PC-9 (cell line): Measurements from ENCODE around the gene IFRD2. TPM values are rescaled to one million over a fixed set of nuclear protein-coding genes. Genes with fewer than 3 reads are reported as not detected.

ENCODE experiments used
- BruUV-seq: library from RNA; stranded (reverse); fragments of 400-500 nt; replicated peaks from 2 replicates; lab custom pipeline; 2021; lab: Mats Ljungman, UMichigan
- CTCF ChIA-PET: fragments of 300-600 bp; sonication (Branson Sonifier 250); formaldehyde crosslinking; loops from one replicate; lab custom pipeline; 2022; ENCODE audit warnings: antibody characterized with exemption; lab: Charles Lee
- POLR2A ChIA-PET: fragments of 300-600 bp; sonication (Branson Sonifier 250); formaldehyde crosslinking; loops from one replicate; lab custom pipeline; 2022; ENCODE audit warnings: antibody characterized with exemption; ENCODE audit not compliant: unreplicated experiment; lab: Charles Lee
- DNase-seq, 2 experiments: peaks; one replicate each; pipeline versions ENCODE4 v3.0.0 to v3.0.0-alpha.2; 2015 to 2022; ENCODE audit warnings: mixed read lengths in 1 of 2
- H2AFZ ChIP-seq: fragments of 200-600 bp; sonication (generic); 2 replicates; pipeline ENCODE4 v1.8.1; 2017; ENCODE audit warnings: antibody characterized with exemption
- H3F3A ChIP-seq: fragments of 200-600 bp; sonication (generic); 2 replicates; pipeline ENCODE4 v1.8.1; 2017; ENCODE audit warnings: antibody characterized with exemption, mild to moderate bottlenecking, low read depth; ENCODE audit not compliant: insufficient read depth
- H3K27ac ChIP-seq: fragments of 200-600 bp; sonication (generic); 2 replicates; pipeline ENCODE4 v1.6.1; 2016; ENCODE audit warnings: mixed run types
- H3K27me3 ChIP-seq: fragments of 200-600 bp; sonication (generic); 2 replicates; pipeline ENCODE4 v1.6.1; 2016; ENCODE audit warnings: low read depth, mixed run types; ENCODE audit not compliant: insufficient read depth
- H3K36me3 ChIP-seq: fragments of 200-600 bp; sonication (generic); 2 replicates; pipeline ENCODE4 v1.6.1; 2016; ENCODE audit warnings: low read depth, mixed run types
- H3K4me1 ChIP-seq: fragments of 200-600 bp; sonication (generic); replicated peaks from 2 replicates; pipeline ENCODE4 v1.6.1; 2016; ENCODE audit warnings: mixed run types; ENCODE audit not compliant: insufficient read depth
- H3K4me2 ChIP-seq: fragments of 200-600 bp; sonication (generic); 2 replicates; pipeline ENCODE4 v1.6.1; 2017; ENCODE audit warnings: mixed run types
- H3K4me3 ChIP-seq: fragments of 200-600 bp; sonication (generic); 2 replicates; pipeline ENCODE4 v1.6.1; 2016; ENCODE audit warnings: mixed run types
- H3K79me2 ChIP-seq: fragments of 200-600 bp; sonication (generic); 2 replicates; pipeline ENCODE4 v1.6.1; 2017; ENCODE audit warnings: low read depth, mixed run types
- H3K9me2 ChIP-seq: fragments of 200-600 bp; sonication (generic); 2 replicates; pipeline ENCODE4 v1.8.1; 2017; ENCODE audit warnings: mild to moderate bottlenecking; ENCODE audit not compliant: insufficient read depth
- H3K9me3 ChIP-seq: fragments of 200-600 bp; sonication (generic); 2 replicates; pipeline ENCODE4 v1.8.1; 2016; ENCODE audit warnings: low read depth; ENCODE audit not compliant: insufficient read depth
- H4K20me1 ChIP-seq: fragments of 200-600 bp; sonication (generic); 2 replicates; pipeline ENCODE4 v1.8.1; 2017; ENCODE audit not compliant: insufficient read depth
- EZH2 ChIP-seq: fragments of 200-600 bp; sonication (generic); IDR thresholded peaks from 2 replicates; pipeline ENCODE4 v1.8.0; 2017; ENCODE audit warnings: antibody characterized with exemption, low read depth
- intact Hi-C: fragments of 100-400 bp; cut with micrococcal nuclease; formaldehyde crosslinking; loops from one replicate; pipeline ENCODE4 v1.10.0; 2022; ENCODE audit not compliant: unreplicated experiment
- total RNA-seq: library from RNA; stranded (reverse); gene quantifications from 2 replicates; pipeline ENCODE4 v1.2.3, GENCODE V29; 2021
- TF ChIP-seq, protein P1 (sequence below): fragments of 200-600 bp; sonication (generic); conservative IDR thresholded peaks from 2 replicates; pipeline ENCODE4 v1.6.1; 2017; ENCODE audit warnings: mixed run types, antibody characterized with exemption, mild to moderate bottlenecking, moderate library complexity

Gene IFRD2
- total RNA-seq, 1 experiment from 2014 or later, result 93.1 TPM

DNA sequence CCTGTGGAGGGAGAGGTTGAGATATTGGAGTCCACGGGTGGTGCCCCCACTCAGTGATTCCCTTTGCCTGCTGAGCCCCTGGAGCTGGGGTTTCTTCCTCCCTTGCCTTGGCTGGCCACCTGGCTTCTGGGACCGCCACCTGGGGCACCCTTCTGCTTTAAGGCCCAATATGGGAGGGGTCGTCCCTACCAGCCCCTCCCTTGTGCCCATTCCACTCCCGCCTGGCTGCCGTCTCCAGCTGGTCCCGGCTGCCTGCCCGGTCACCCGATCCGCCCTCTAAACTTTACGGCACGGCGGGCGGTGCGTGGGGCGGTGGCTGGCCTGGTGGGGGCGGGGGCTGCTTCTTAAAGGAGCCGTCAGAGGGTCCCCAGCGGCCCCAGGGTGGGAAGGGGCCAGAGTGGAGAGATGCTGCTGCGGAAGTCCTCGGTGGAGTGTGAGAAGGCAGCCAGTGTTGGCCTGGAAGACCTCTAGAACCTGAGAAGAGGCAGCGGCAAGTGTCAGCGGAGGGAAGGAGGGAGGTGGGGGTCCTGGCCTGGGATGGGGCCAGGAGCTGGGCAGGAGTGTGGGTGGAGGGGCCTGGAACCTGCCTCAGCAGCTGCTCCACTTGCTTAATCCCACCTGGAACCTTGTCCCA lies 24.8 kb downstream of the IFRD2 start:
- no peaks in the 10 kb centered on the region for H3K36me3 ChIP-seq
- no peak overlapping the region for H2AFZ ChIP-seq
- H3K4me2 ChIP-seq, result no peak overlapping the region
- H3F3A ChIP-seq, result peaks cover 46% of the 10 kb centered on the region
- no peak overlapping the region for H3K4me3 ChIP-seq
- H3K4me1 ChIP-seq, result peaks cover 76% of the 10 kb centered on the region
- intact Hi-C loops, result loop anchor here (5.0 kb wide), 1 partner anchor 70 kb away; no protein-coding TSS in a partner anchor
- no TSS peak for BruUV-seq
- no peak overlapping the region for H3K27ac ChIP-seq
- no peaks in the 10 kb centered on the region for H3K27me3 ChIP-seq
- peaks cover 15% of the 10 kb centered on the region for H3K79me2 ChIP-seq
- DNase-seq, result no peak
- no peaks in the 10 kb centered on the region for H4K20me1 ChIP-seq
- ChIA-PET CTCF (interaction anchor here (0.6 kb wide), 1 partner anchor 70 kb away, joined by 3 read pairs; no protein-coding TSS in a partner anchor), POLR2A (interaction anchor here (0.6 to 1.6 kb wide), 2 partner anchors 32 to 49 kb away, joined by 4 to 6 read pairs; partner anchors contain the start of gene GNAI2)
- TF ChIP-seq, protein P1, sequence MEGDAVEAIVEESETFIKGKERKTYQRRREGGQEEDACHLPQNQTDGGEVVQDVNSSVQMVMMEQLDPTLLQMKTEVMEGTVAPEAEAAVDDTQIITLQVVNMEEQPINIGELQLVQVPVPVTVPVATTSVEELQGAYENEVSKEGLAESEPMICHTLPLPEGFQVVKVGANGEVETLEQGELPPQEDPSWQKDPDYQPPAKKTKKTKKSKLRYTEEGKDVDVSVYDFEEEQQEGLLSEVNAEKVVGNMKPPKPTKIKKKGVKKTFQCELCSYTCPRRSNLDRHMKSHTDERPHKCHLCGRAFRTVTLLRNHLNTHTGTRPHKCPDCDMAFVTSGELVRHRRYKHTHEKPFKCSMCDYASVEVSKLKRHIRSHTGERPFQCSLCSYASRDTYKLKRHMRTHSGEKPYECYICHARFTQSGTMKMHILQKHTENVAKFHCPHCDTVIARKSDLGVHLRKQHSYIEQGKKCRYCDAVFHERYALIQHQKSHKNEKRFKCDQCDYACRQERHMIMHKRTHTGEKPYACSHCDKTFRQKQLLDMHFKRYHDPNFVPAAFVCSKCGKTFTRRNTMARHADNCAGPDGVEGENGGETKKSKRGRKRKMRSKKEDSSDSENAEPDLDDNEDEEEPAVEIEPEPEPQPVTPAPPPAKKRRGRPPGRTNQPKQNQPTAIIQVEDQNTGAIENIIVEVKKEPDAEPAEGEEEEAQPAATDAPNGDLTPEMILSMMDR, result no peak
- no peak for TF ChIP-seq EZH2
- no peaks in the 10 kb centered on the region for H3K9me2 ChIP-seq
- no peaks in the 10 kb centered on the region for H3K9me3 ChIP-seq

DNA sequence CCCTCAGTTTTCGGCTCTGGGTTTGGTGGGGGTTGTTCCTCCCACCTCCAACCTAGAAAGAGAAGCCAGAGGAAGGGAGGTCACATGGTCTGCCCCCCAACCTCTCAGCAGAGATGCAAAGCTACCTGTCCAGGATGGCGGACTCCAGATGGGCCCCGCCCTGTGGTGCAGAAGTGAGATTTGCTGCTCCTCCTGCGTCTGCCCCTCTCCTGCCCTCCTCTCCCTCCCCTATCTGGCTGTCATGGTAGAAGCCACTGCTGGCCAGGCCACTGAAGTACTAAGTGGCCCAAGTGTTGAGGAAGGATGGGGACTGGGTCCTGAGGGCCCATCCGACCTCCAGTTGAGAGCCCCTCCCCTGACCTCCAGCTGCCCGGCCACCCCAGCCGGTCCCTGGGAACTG lies 25.4 kb downstream of the IFRD2 start:
- Histone ChIP-seq H3K4me3 (no peak overlapping the region), H3K36me3 (no peaks in the 10 kb centered on the region), H3K27me3 (no peaks in the 10 kb centered on the region), H3K4me2 (0 out of 2 replicates have a peak overlapping the region, but pooled peaks have one; percentile 59), H3K9me3 (no peaks in the 10 kb centered on the region), H3K9me2 (no peaks in the 10 kb centered on the region), H3K27ac (peak overlapping the region; percentile 86; the same call in 1 of the 2 replicates), H2AFZ (no peak overlapping the region), H3F3A (peaks cover 41% of the 10 kb centered on the region), H4K20me1 (no peaks in the 10 kb centered on the region), H3K4me1 (peaks cover 70% of the 10 kb centered on the region), H3K79me2 (peaks cover 15% of the 10 kb centered on the region)
- no TSS peak for BruUV-seq
- intact Hi-C loops, result loop anchor here (5.0 kb wide), 1 partner anchor 70 kb away; no protein-coding TSS in a partner anchor
- ChIA-PET CTCF (no interaction called here), POLR2A (interaction anchor here (0.6 to 1.6 kb wide), 2 partner anchors 31 to 50 kb away, joined by 4 to 6 read pairs; partner anchors contain the start of gene GNAI2)
- TF ChIP-seq EZH2, result no peak
- TF ChIP-seq, protein P1, result no peak
- no peak for DNase-seq

DNA sequence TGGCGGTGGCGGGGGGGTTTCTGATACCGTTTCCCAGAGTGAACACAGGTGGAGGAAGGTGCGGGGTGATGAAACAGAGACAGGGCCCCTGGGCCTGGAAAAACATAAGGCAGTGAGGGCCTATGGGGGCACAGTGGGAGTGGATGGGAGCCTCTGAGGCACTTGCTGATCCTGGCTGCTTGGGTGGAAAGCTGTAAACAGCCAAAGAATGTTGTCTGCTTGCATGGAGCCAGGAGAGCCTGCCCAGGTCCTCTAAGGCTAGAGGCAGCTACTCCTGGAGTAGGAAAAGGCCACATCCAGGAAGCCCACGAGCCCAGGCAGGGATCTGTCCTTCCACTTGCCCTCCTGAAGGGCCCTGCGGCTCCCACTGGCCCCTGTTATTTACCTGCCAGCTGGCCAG lies 26.2 kb downstream of the IFRD2 start:
- CTCF ChIA-PET, result interaction anchor here (0.5 kb wide), 1 partner anchor 32 kb away, joined by 4 read pairs; no protein-coding TSS in a partner anchor
- no peak for TF ChIP-seq EZH2
- TF ChIP-seq, protein P1, result no peak
- peak overlapping the region; percentile 59 for H3K4me2 ChIP-seq
- peaks cover 34% of the 10 kb centered on the region for H3F3A ChIP-seq
- no peaks in the 10 kb centered on the region for H3K27me3 ChIP-seq
- H3K36me3 ChIP-seq, result no peaks in the 10 kb centered on the region
- POLR2A ChIA-PET, result no interaction called here
- intact Hi-C loops, result loop anchor here (5.0 kb wide), 1 partner anchor 71 kb away; no protein-coding TSS in a partner anchor
- H3K79me2 ChIP-seq, result peaks cover 10% of the 10 kb centered on the region
- no peak for DNase-seq
- no peaks in the 10 kb centered on the region for H4K20me1 ChIP-seq
- no peak overlapping the region for H2AFZ ChIP-seq
- peaks cover 62% of the 10 kb centered on the region for H3K4me1 ChIP-seq
- H3K9me3 ChIP-seq, result no peaks in the 10 kb centered on the region
- no TSS peak for BruUV-seq
- no peaks in the 10 kb centered on the region for H3K9me2 ChIP-seq
- H3K4me3 ChIP-seq, result no peak overlapping the region
- peak overlapping the region; percentile 86 for H3K27ac ChIP-seq
